ENCODE data around the gene RPS6KB1.
A peak's percentile ranks its signal among the peaks of the same experiment; 100 is the strongest.
"Not testable (repeated sequence)": the region's sequence is repeated elsewhere in the genome, so short reads cannot be mapped to it uniquely, and the experiment has no call there.

RPS6KB1 gene

DNA sequence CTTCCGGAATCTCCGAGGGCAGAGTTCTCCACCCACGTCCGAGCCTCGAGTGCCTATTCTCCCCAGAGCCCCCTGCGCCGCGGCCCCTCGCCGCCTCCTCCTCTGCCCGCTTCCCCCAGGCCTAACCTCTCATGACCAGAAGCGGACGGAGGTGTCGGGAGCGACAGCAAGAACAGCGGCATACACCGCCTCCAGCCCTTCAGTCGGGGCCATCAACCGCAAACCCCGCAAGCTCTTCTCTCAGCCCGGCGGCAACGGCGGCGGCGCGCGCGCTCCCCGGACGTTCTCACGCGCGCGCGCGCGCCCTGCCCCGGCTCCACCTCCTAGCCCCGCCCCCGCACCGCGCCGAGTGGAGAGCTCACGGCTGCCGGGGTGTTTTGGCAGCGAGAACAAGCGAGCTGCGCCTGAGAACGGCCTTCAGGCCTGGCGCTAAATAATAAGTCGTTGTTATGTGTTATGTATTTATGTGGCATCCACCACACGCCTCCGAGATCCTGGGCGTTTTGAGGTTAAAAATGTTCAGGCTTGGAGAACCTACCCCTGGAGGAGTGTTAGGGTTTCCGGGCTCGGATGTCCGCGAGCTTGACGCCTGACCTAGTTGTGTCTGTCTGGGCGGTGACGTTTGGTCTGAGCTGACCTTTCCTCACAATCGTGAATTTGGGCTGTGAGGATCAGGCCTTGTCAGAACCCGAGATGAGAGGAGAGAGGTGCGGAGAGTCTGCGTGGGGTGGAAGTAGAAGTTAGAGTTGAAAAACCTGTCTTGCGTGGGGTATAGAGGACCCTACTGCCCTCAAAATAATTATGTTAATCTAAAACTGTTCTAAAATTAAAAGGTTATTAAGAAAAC is 71.8 kb downstream of the RPS6KB1 start, which contains the start of gene RNFT1:
RNFT1 (minus strand) TSS at position 259 of the 847 bp plus-strand sequence; CDS start at position 182, 77 bp downstream.
- Histone ChIP-seq H3K27me3 (ENCODE audit: control insufficient read depth, insufficient read depth, low read length, poor library complexity, severe bottlenecking) (peaks cover 31% of the 10 kb centered on the region), H3K36me3 (ENCODE audit: control insufficient read depth, insufficient read depth, low read length) (no peaks in the 10 kb centered on the region), H3K27ac (ENCODE audit: insufficient read depth, low read depth, low read length, poor library complexity, severe bottlenecking) (peak within 1 kb of the TSS; percentile 42), H3K4me1 (ENCODE audit: control insufficient read depth, insufficient read depth, low read length) (no peaks in the 10 kb centered on the region), H3K9me3 (ENCODE audit: control insufficient read depth, low read length) (no peaks in the 10 kb centered on the region), H3K4me3 (ENCODE audit: insufficient read depth, low read depth, low read length) (peak within 1 kb of the TSS; percentile 81)
- WGBS, 2 experiments, result 2 to 3% methylated on average over 66 to 67 of the region's 67 CpGs

- not testable (repeated sequence) for H3K27ac ChIP-seq (ENCODE audit: insufficient read depth, low read depth, low read length, poor library complexity, severe bottlenecking); H3K36me3 ChIP-seq (ENCODE audit: control insufficient read depth, insufficient read depth, low read length); H3K4me3 ChIP-seq (ENCODE audit: insufficient read depth, low read depth, low read length); H3K27me3 ChIP-seq (ENCODE audit: control insufficient read depth, insufficient read depth, low read length, poor library complexity, severe bottlenecking); H3K9me3 ChIP-seq (ENCODE audit: control insufficient read depth, low read length); H3K4me1 ChIP-seq (ENCODE audit: control insufficient read depth, insufficient read depth, low read length)
- 91 to 96% methylated on average over 2 of the region's 2 CpGs for WGBS, 2 experiments
Measured at GRCh38 chr17:59971771-59972170, 78.8 kb downstream of the RPS6KB1 start.

DNA sequence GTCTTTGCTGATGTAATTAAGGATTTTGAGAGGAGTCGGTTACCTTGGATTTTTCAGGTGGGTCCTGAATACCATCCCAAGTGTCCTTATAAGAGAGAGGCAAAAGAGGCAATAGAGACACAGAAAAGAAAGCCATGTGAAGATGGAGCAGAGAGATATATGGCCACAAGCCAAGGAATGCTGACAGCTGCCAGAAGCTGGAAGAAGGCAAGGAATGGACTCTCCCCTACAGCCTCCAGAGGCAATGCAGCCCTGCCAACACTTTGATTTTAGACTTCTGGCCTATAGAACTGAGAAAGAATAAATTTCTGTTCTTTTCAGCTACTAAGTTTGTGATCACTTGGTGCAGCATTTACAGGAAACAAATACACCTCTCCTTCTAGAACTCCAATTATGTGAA is 79.9 kb downstream of the RPS6KB1 start:
- H3K27me3 ChIP-seq (ENCODE audit: control insufficient read depth, insufficient read depth, low read length, poor library complexity, severe bottlenecking), result no peaks in the 10 kb centered on the region

GRCh38 chr17:59973483-59973882 is 80.6 kb downstream of the RPS6KB1 start:
- not testable (repeated sequence) for H3K36me3 ChIP-seq (ENCODE audit: control insufficient read depth, insufficient read depth, low read length); H3K27me3 ChIP-seq (ENCODE audit: control insufficient read depth, insufficient read depth, low read length, poor library complexity, severe bottlenecking); H3K27ac ChIP-seq (ENCODE audit: insufficient read depth, low read depth, low read length, poor library complexity, severe bottlenecking); H3K4me1 ChIP-seq (ENCODE audit: control insufficient read depth, insufficient read depth, low read length); H3K9me3 ChIP-seq (ENCODE audit: control insufficient read depth, low read length); H3K4me3 ChIP-seq (ENCODE audit: insufficient read depth, low read depth, low read length)
- WGBS, 2 experiments, result 94 to 95% methylated on average over 8 of the region's 8 CpGs

More for the DNA sequence above, 79.9 kb downstream of the RPS6KB1 start:
- Histone ChIP-seq H3K4me3 (ENCODE audit: insufficient read depth, low read depth, low read length) (no peak overlapping the region), H3K4me1 (ENCODE audit: control insufficient read depth, insufficient read depth, low read length) (no peaks in the 10 kb centered on the region), H3K27ac (ENCODE audit: insufficient read depth, low read depth, low read length, poor library complexity, severe bottlenecking) (no peak overlapping the region), H3K9me3 (ENCODE audit: control insufficient read depth, low read length) (no peaks in the 10 kb centered on the region), H3K36me3 (ENCODE audit: control insufficient read depth, insufficient read depth, low read length) (no peaks in the 10 kb centered on the region)
- 95 to 100% methylated on average over 1 of the region's 1 CpG for WGBS, 2 experiments

GRCh38 chr17:59975166-59975565 is 82.2 kb downstream of the RPS6KB1 start:
- H3K27ac ChIP-seq (ENCODE audit: insufficient read depth, low read depth, low read length, poor library complexity, severe bottlenecking); H3K9me3 ChIP-seq (ENCODE audit: control insufficient read depth, low read length); H3K36me3 ChIP-seq (ENCODE audit: control insufficient read depth, insufficient read depth, low read length); H3K27me3 ChIP-seq (ENCODE audit: control insufficient read depth, insufficient read depth, low read length, poor library complexity, severe bottlenecking); H3K4me3 ChIP-seq (ENCODE audit: insufficient read depth, low read depth, low read length); H3K4me1 ChIP-seq (ENCODE audit: control insufficient read depth, insufficient read depth, low read length): not testable (repeated sequence)
- WGBS, 2 experiments, result 80 to 87% methylated on average over 4 of the region's 6 CpGs

- H3K4me3 ChIP-seq (ENCODE audit: insufficient read depth, low read depth, low read length); H3K27me3 ChIP-seq (ENCODE audit: control insufficient read depth, insufficient read depth, low read length, poor library complexity, severe bottlenecking); H3K36me3 ChIP-seq (ENCODE audit: control insufficient read depth, insufficient read depth, low read length); H3K4me1 ChIP-seq (ENCODE audit: control insufficient read depth, insufficient read depth, low read length); H3K9me3 ChIP-seq (ENCODE audit: control insufficient read depth, low read length); H3K27ac ChIP-seq (ENCODE audit: insufficient read depth, low read depth, low read length, poor library complexity, severe bottlenecking): not testable (repeated sequence)
- 73 to 89% methylated on average over 2 of the region's 3 CpGs for WGBS, 2 experiments
Measured at GRCh38 chr17:59996608-59997007, 103.7 kb downstream of the RPS6KB1 start.

All from ectodermal cell (in vitro differentiated cells).